Measurements from ENCODE around the gene PGM1.
A peak's percentile ranks its signal among the peaks of the same experiment; 100 is the strongest.

Gene PGM1

DNA sequence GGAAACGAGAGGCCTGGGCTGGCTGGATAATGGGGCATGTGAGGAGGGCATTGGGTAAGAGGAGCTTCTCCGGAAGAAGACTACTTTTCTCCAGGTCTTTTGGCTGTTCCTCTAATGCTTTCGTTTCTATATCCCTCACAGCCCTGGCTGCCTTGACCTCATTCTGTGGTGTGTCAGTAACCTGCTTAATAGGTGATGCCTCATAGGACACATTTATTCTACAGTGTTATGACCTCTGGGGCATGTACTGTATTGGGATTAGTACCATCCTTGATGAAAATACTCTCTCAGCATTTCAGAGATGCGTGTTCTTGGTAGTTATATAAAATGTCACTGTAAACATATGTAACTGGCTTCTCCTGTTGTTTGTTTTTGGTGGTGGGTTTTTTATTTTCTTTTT lies 40.1 kb downstream of the PGM1 start:
- DNase-seq (ENCODE audit: low spot score): no peak

DNA sequence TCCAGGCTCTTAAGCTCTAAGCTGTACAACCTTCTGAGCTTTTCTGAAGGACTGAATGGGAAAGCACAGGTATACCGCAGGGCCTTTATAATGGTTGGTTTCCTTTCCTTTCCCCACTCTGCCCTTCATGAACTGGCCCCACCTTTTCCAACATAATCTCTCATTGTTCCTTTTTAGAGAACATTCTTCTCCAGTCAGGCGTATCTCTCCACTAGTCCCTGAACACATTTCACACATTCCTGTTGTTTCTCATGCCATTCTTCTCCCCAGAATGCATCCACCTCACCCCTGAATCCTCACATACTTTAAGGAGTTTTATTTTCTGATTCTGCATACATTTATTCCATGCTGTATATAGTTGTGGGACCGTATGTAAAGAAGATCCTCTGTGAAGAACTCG lies 41.3 kb downstream of the PGM1 start:
- no peak for DNase-seq (ENCODE audit: low spot score)

DNA sequence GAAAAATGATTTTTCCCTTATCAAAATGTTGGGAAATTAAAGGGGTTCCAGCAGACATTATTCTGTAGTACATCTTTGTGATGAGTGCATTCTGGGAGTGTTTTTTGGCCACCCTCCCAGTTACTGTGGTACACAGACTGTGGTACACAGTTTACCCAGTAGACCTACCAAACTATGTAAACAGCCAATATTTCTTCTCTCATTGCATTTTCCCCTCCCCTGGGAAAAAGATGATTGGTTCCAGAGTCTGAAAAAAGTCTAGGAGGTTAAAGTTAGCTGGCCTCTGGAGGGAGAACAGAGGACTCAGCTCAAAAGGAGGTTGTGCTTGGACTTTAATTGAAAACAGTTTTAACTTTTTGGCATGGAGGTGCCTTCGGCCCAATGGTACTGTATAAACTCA lies 42.5 kb downstream of the PGM1 start:
- DNase-seq (ENCODE audit: low spot score): no peak

DNA sequence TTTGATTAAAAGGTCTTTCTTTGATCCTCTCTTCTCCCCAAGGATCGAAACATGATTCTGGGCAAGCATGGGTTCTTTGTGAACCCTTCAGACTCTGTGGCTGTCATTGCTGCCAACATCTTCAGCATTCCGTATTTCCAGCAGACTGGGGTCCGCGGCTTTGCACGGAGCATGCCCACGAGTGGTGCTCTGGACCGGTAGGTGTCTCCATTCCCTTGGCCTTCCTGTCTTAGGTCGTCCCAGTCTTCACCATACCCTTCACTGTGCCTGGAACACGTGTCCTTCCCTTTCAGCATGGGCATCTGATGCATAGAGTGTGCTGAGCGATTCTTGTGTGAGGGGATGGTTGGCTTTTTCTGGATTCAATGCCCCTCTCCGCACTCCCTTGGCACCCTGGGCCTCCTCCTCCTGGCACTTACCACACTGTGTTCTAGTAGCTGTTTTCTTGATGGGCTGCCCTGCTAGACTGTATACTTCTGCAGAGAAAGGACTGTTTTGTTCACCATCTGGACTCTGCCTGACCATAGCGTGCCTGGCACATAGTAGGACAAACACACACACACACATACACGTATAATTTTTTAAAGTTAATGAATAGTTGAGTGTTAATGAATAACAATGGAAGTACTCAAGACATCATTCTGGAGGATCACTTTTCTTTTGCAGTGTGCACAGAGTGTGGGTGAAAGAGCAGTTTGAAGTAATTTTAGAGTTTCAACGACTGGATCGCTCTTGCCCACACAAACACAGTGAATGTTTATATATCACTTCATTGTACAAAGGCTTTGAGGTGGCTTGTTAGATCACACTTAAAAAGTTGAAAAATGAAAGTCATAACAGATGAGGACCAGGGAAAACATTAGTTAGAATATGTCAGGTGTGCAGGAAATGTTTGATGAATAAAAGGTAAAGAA lies 43.2 kb downstream of the PGM1 start:
- DNase-seq (ENCODE audit: low spot score): no peak

DNA sequence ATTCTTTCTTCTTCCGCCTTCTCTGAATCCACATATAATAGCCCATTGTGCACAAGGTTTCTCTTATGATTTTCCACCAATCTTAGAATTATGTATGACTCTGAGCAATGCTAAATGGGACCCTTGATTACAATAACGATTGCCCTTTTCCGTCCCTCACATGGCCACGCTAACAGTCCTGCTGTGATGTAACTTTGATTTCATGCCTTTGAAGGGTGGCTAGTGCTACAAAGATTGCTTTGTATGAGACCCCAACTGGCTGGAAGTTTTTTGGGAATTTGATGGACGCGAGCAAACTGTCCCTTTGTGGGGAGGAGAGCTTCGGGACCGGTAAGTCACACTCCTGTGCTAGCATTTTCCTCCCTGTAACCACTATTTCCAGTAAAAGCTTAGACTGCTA lies 45.3 kb downstream of the PGM1 start:
- DNase-seq (ENCODE audit: low spot score): no peak

DNA sequence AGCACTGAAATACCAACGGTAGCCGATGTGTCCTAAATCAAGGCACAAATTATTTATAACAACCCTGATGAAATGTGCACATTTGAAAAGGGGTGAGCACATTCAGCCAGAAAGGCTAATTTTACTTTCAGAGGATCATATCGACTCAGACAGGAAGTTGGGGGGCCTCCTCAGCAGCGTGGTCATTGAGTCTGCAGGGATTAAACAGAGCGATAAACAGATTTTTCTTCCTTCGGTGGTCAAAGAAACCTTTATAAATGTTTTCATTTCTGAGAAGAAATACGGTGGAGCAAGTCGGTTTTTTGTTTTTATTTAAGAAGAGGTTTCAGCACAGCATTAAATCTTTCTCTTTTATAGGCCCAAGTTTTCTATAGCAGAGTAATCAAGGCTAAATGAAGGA lies 45.7 kb downstream of the PGM1 start:
- no peak for DNase-seq (ENCODE audit: low spot score)

DNA sequence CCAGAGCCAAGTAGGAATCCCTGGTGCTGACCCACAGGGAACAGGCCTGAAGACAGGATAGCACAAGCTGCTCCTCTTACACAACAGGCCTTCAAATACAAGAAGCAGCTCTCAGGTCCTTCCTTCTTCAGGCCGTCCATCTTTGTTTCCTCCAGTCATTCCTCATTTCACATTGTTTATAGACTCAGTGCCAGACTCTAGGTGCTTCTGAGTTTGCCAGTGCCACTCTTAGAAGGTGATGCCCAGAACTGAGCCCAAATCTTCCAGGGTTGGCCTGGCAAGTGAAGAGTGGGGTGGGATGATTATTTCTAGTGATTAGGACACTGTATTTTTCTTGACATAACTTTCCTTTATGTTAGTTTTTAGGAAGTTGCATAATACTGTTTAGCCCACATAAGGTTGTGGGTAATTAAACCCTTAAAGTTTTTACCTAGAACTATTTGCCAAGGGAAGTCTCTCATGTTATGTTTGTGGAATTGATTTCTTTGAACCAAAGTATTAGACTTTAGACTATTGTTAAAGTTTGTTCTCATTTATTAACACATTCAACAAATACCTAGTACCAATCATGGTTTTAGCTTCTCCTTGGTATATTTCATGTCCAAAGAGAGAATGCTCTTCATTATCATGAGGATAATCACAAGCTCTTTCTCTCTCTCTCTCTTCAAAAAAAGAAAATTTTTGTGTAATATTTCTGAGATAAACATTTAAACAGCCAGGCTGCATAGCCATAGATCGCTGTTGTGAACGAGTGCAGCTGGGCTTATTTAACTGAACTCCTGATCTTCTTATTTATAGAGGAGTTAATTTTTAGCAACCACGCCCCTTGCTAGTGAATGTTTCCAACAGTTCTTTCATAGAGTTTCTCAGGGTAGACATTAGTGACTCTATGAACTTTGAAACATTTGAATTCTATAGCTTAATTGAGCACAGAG lies 47.7 kb downstream of the PGM1 start:
- DNase-seq (ENCODE audit: low spot score): no peak

DNA sequence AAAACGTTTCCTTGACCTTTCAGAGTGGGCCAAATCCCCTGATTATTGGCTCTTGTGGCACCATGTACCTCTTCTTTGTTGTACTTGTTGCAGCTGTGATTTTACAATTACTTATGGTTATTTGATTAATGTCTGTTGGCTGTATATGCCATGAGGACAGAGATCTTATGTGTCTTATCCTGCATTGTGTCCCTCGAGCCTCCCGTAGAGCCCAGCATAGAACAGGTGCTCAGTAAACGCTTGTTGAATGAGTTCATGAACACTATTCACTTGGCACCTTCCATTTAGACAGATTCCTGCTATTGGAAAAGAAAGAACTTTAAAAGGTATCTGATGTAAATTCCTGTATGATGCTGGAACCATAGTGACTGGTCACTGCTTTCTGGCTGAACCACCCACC lies 48.4 kb downstream of the PGM1 start:
- DNase-seq (ENCODE audit: low spot score): no peak

DNA sequence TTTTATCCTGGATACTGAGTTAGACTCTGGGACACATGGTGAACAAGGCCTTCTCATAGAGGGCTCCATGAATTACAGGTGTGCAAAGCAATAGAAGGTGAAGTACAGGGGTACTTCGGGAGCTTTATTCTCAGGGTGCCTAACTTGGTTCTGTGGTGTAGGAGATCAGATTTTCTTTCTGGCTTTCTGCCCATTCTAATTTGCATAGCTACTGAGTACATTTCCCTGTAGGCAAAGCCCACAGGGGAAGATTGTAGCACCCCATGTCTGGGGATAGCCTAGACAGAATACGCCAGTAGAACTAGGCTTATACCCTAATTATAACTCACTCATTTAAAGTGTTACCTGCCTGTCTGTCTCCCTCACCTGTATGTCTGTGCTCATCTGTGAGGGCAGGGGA lies 49.7 kb downstream of the PGM1 start:
- DNase-seq (ENCODE audit: low spot score): no peak

DNA sequence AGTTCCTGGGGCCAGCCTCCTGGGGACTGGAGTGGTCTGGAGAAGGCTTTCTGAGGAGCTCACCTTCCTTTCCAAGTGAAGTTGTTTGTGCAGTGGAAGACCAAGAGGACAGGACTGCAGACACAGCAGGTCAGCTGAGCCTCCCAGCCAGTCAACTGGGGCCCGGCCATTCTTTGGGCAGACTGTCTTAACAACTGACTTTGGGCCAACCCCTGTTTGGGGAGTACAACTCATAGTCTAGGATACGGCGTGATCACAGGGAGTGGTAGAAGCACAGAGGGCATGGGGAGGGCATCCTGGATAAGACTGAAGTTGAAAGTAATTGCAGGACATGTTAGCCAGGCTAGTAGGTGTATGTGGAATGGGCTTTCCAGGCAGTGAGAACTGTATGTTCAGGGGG lies 50.3 kb downstream of the PGM1 start:
- DNase-seq (ENCODE audit: low spot score): no peak

DNA sequence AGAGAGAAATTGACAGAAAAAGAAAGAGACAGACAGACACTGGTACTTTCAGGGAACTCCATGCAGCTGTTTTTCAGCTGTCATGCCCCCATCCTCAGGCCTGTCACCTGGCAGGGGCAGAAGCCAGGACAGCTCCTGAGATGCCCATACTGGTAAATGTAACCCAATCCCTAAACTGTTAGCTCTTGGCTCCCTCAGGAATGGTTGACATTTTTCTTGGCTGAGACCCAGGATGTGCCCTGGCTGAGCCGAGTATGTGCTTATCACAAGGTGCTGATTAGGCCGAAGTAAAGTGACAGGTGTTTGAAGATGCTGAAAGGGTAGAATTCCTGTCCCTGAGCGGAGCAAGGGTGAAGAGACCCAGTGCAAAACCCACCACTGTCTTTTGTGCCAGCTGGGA lies 50.7 kb downstream of the PGM1 start:
- DNase-seq (ENCODE audit: low spot score): no peak

DNA sequence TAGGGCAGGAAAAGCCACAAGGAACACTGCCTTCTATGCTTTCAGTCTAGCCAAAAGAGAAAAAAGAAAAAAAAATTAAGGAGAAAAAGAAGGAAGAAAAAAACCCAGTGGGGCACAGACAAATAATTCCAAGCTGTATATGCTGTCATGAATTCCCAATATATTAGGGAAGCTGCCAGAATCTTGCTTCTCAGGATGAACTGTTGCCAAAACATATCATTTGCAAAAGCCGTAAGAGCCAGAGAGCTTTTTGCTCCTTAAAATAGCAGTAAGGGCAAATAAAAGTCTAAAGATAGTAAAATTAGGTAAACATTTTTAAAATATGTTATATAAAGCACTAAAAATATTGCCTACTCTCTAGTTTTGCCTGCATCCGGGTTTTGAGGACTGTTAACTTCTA lies 52.1 kb downstream of the PGM1 start:
- DNase-seq (ENCODE audit: low spot score): no peak

DNA sequence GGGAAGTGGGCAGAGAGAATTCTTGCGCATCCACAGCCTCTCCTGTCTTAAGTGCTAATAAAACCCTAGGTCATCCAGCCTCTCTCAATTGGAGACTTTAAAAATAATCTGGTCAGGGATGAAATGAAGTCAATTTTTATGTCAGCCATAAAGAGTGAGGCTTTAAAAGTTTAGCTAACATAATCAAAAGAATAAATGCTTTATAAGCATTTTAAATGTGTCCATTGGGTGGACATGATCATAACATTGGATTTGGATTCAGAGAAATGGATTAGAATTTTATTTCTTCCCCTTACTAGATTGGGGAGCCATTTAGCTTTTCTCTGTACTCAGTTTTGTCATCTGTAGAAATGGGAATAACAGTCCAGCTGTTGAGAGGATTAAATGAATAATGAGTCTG lies 55.5 kb downstream of the PGM1 start:
- no peak for DNase-seq (ENCODE audit: low spot score)

DNA sequence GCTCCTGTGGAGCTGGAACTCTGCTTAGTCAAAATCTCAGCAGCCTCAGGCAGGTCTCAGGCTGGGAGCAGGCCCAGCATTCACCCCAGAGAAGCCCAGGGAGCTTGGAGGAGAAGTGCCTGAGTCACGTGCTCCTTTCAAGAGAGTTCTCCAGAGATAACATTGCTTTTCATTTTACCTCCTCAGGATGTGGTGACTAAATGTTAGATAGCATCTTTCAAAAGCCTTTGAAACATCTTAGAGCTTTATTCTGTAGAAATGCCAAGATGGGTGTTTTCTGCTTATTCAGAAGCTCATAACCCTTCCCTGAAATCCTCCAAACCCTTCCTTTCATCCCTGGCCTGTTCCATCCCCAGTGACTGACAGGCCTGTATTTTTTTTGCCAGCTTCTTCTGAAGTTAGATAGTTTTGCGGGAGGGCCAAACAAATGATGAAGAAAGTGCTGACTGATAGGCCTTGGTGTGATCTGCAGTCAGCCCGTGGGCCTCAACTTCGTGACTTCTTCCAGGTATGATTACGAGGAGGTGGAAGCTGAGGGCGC lies 58.0 kb downstream of the PGM1 start:
- DNase-seq (ENCODE audit: low spot score): no peak

DNA sequence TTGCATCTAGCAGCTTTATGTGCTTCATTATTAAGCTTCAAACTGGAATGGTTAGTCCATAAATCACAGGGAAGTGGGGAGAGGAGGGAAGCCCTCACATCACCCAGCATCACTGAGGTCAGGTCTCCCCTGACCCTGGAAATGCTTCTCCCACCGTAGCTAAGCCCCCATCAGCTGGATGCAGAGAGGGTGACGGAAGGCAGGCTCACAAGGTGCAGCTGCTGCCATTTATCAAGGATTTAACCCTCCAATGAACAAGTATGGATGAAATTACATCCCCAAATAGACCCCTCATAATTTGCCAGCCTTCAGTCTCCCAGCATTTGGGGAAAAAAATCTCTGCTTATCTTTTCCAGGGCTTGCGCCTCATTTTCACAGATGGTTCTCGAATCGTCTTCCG lies 60.8 kb downstream of the PGM1 start:
- DNase-seq (ENCODE audit: low spot score): no peak

DNA sequence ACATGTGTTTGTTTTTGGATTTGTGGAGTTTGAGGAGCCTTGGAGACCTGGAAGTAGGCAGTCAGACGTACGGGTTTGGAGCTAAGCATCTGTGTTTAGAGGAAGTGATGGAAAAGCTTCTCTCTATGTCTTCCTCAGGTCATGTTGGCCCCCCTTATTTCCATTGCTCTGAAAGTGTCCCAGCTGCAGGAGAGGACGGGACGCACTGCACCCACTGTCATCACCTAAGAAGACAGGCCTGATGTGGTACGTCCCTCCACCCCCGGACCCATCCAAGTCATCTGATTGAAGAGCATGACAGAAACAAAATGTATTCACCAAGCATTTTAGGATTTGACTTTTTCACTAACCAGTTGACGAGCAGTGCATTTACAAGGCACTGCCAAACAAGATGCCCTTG lies 66.2 kb downstream of the PGM1 start:
- no peak for DNase-seq (ENCODE audit: low spot score)

DNA sequence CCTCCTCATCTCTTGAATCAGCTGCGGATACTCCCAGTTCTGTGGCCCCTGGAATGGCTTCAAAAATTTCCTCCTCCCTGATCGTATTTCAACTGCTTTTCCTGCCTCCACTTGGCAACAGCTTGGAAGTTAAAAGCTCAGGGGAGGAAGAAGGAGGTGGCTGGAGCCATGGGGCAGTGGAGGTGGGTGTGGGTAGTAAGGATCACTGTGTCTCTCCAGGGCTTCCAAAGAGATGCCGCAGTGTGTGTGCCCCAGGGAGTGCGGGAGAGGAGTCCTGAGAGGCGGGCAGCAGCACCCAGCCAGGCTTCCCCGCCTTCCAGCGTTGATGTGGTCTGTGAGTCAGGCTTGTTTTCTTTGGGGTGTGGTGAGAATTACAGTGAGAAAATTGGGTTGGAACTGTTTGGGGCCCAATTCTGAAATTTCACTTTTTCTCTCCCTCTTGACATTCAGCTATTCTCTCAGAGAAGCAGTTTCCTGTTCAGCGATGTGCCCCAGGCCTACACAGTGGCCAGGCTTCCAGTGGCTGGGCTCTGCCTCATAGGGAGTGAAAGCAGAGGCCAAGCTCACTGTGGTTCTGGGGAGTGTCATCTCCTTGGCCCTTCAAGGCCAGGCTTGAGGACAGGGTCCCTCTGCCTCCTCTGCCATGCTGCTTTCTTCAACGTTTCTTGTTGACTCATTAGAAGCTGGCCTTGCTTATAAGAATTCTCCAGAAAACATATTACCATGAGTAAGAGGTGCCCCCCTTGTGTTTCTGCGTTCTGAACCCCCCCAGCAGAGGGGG lies 69.0 kb downstream of the PGM1 start:
- peak; percentile 60 for DNase-seq (ENCODE audit: low spot score)

DNA sequence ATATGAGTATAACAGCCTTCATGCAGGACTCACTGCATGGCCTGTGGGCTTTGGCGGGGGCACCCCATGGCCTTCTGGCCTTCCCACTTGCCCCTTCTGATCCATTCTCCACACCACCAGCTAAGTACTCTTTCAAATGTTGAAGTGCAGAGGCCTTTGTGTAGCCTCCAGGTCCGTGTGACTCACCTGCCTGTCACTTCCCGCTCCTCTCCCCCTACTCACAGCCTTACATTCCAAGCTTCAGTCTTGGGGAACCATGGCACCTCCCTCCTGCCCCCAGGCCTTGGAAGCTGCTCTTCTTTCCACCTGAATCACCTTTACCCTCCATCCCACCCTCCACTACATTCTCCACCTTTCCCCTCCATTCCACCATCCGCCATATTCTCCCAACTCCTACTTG lies 69.6 kb downstream of the PGM1 start:
- peak; percentile 44 for DNase-seq (ENCODE audit: low spot score)

DNA sequence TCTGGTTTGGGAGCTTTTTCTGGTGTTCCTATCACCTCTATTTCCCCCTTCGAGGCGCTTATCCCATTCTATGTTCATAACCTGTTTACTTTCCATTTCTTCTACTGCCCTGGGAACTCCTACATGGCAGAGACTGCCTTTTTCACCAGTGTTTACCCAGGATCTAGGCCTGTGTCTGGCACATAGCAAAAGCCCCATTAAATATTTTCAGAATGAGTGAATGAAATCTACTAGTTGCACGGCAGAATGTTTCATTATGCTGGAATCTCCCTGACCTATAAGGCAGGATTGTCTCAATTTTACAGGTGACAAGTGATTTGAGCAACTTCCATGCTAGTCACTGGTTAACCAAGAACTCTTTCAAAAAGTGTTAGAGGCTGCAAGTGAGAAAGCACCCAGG lies 70.1 kb downstream of the PGM1 start:
- DNase-seq (ENCODE audit: low spot score): peak; percentile 17

DNA sequence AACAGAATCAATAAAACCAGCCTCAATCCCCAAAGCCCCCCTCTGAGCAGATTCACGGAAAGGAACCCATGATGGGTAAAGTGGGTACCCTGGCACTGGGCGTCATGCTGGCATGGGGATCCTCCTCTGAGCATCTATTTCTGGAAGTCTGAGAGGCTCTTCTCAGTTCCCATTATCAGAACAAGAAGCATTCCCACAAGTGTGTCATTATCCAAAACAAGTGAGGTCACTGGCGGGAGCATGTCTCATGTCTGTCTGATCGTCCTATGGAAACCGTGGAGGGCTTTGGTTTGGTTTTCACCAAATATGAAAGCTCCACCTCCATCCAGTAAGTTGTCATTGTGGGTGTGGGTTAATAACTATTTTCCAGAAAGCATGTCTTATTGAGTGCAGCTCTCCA lies 70.7 kb downstream of the PGM1 start:
- no peak for DNase-seq (ENCODE audit: low spot score)

DNA sequence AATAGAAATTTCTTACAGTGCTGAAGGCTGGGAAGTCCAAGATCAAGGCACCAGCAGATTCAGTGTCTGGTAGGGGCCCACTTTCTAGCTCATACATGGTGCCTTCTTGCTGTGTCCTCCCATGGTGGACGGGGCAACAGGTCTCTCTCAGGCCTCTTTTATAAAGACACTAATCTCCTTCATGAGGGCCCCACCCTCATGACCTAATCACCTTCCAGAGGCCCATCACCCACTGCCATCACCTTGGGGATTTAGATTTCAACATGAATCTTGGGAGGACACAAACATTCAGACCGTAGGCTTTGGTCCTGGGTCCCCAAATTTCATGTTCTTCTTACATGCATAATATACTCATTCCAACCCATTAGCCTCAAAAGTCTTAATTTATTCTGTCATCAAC lies 71.5 kb downstream of the PGM1 start:
- DNase-seq (ENCODE audit: low spot score): no peak

DNA sequence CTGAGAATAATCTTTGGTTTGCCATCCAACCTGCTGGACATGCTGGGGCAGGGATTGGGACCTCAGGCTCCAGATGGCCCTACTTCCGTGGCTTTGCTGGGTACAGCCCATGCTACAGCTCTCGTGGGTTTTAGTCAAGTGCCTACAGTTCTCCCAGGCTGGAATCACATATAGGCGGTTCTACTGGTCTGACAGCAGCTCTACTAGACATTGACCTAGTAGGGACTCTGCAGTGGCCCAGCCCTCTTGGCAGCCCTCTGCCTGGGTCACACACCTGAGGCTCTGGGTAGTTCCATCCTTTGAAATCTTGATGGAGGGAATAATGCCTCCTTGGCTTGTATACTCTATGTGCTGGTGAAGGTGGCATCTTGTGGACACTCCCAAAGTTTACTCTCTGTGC lies 72.2 kb downstream of the PGM1 start:
- DNase-seq (ENCODE audit: low spot score): no peak

Measured in LoVo (cell line).